ENCODE results near the gene TLR7. TPM values are rescaled to one million over a fixed set of nuclear protein-coding genes. Genes with fewer than 3 reads are reported as not detected.

The TLR7 gene
- polyA plus RNA-seq, 1 donor (not counting 4 experiments of a cell fraction or from before 2014, with no cell fraction given), result not detected

- no peaks in the 10 kb centered on the region for H3K79me2 ChIP-seq (ENCODE audit: control insufficient read depth, insufficient read depth, low read length)
- H3K27me3 ChIP-seq (ENCODE audit: control insufficient read depth, extremely low read depth, insufficient read depth, low read length), result no peaks in the 10 kb centered on the region
- H3K9me1 ChIP-seq (ENCODE audit: control insufficient read depth, extremely low read depth, insufficient read depth, low read length), result no peaks in the 10 kb centered on the region
- H3K9me3 ChIP-seq (ENCODE audit: control insufficient read depth, low read depth, low read length), result no peaks in the 10 kb centered on the region
- no peak overlapping the region for H3K4me3 ChIP-seq (ENCODE audit: control insufficient read depth in 2 of 3, extremely low read depth in 1 of 3, insufficient read depth in 2 of 3, low read depth in 1 of 3, low read length in 3 of 3)
- FAIRE-seq, result no peak
- dilution Hi-C loops (cut with MboI; ENCODE audit: extremely low pct_ligation_motif_present, low sequenced_read_pairs), result no loop called here
- no peak overlapping the region for H2AFZ ChIP-seq (ENCODE audit: control insufficient read depth, low read length)
- TF ChIP-seq CTCF (optimal IDR thresholded peaks at IDR 0.05 in 1 of 3, IDR thresholded peaks at IDR 0.05 in 1 of 3, conservative IDR thresholded peaks at IDR 0.05 in 1 of 3; ENCODE audit: extremely low read depth in 1 of 3, insufficient read depth in 2 of 3, low read length in 3 of 3) (no peak), EZH2 (IDR thresholded peaks at IDR 0.05; ENCODE audit: low read length) (no peak)
- no peak for DNase-seq (ENCODE audit: low read depth, low spot score)
- H3K27ac ChIP-seq (ENCODE audit: control insufficient read depth, insufficient read depth, low read length), result no peak overlapping the region
- no peaks in the 10 kb centered on the region for H4K20me1 ChIP-seq (ENCODE audit: control insufficient read depth, extremely low read depth, insufficient read depth, low read length)
- H3K4me1 ChIP-seq (ENCODE audit: control insufficient read depth, extremely low read depth, insufficient read depth, low read length), result no peaks in the 10 kb centered on the region
- H3K36me3 ChIP-seq (ENCODE audit: control insufficient read depth in 2 of 2, extremely low read depth in 1 of 2, insufficient read depth in 2 of 2, low read length in 2 of 2), result no peaks in the 10 kb centered on the region
- no peak overlapping the region for H3K4me2 ChIP-seq (ENCODE audit: control insufficient read depth, extremely low read depth, insufficient read depth, low read depth, low read length)
- H3K9ac ChIP-seq (ENCODE audit: control insufficient read depth, extremely low read depth, insufficient read depth, low read length), result no peak overlapping the region
Measured at GRCh38 chrX:12843668-12844279, 23.1 kb upstream of the TLR7 start.

- FAIRE-seq (no peak), DNase-seq (ENCODE audit: low read depth, low spot score) (no peak)
- H3K4me2 ChIP-seq (ENCODE audit: control insufficient read depth, extremely low read depth, insufficient read depth, low read depth, low read length), result no peak overlapping the region
- no peak overlapping the region for H3K9ac ChIP-seq (ENCODE audit: control insufficient read depth, extremely low read depth, insufficient read depth, low read length)
- H3K79me2 ChIP-seq (ENCODE audit: control insufficient read depth, insufficient read depth, low read length), result no peaks in the 10 kb centered on the region
- no peak overlapping the region for H3K27ac ChIP-seq (ENCODE audit: control insufficient read depth, insufficient read depth, low read length)
- no peaks in the 10 kb centered on the region for H4K20me1 ChIP-seq (ENCODE audit: control insufficient read depth, extremely low read depth, insufficient read depth, low read length)
- no peaks in the 10 kb centered on the region for H3K9me1 ChIP-seq (ENCODE audit: control insufficient read depth, extremely low read depth, insufficient read depth, low read length)
- no peak overlapping the region for H2AFZ ChIP-seq (ENCODE audit: control insufficient read depth, low read length)
- TF ChIP-seq EZH2 (IDR thresholded peaks at IDR 0.05; ENCODE audit: low read length) (no peak), CTCF (optimal IDR thresholded peaks at IDR 0.05 in 1 of 3, IDR thresholded peaks at IDR 0.05 in 1 of 3, conservative IDR thresholded peaks at IDR 0.05 in 1 of 3; ENCODE audit: extremely low read depth in 1 of 3, insufficient read depth in 2 of 3, low read length in 3 of 3) (no peak)
- dilution Hi-C loops (cut with MboI; ENCODE audit: extremely low pct_ligation_motif_present, low sequenced_read_pairs), result no loop called here
- no peaks in the 10 kb centered on the region for H3K9me3 ChIP-seq (ENCODE audit: control insufficient read depth, low read depth, low read length)
- no peaks in the 10 kb centered on the region for H3K36me3 ChIP-seq (ENCODE audit: control insufficient read depth in 2 of 2, extremely low read depth in 1 of 2, insufficient read depth in 2 of 2, low read length in 2 of 2)
- H3K27me3 ChIP-seq (ENCODE audit: control insufficient read depth, extremely low read depth, insufficient read depth, low read length), result no peaks in the 10 kb centered on the region
- no peaks in the 10 kb centered on the region for H3K4me1 ChIP-seq (ENCODE audit: control insufficient read depth, extremely low read depth, insufficient read depth, low read length)
- no peak overlapping the region for H3K4me3 ChIP-seq (ENCODE audit: control insufficient read depth in 2 of 3, extremely low read depth in 1 of 3, insufficient read depth in 2 of 3, low read depth in 1 of 3, low read length in 3 of 3)
Measured at GRCh38 chrX:12844319-12844718, 22.6 kb upstream of the TLR7 start.
